GM19324 (cell line): ENCODE data around the gene SSC5D.
A peak's percentile ranks its signal among the peaks of the same experiment; 100 is the strongest.

Experiments
- ATAC-seq: cut with Tn5 transposase; IDR thresholded peaks from one replicate; pipeline ENCODE4 v1.9.1; 2021; ENCODE audit warnings: mild to moderate bottlenecking, moderate library complexity; ENCODE audit not compliant: unreplicated experiment, low FRiP score

The SSC5D gene

GRCh38 chr19:55472463-55472862 is 15.8 kb upstream of the SSC5D start:
- no peak for ATAC-seq

- no peak for ATAC-seq
These were observed 14.8 kb upstream of the SSC5D start for GRCh38 chr19:55473225-55474012.

GRCh38 chr19:55474269-55475265 is 13.7 kb upstream of the SSC5D start:
- no peak for ATAC-seq

- peak; percentile 97 for ATAC-seq
These were observed 12.0 kb upstream of the SSC5D start, which contains the start of gene ZNF628 for GRCh38 chr19:55476100-55476775. ZNF628 (plus strand) TSS chr19:55476617; CDS start chr19:55479911, 3,294 bp downstream.

GRCh38 chr19:55477905-55478304 is 10.3 kb upstream of the SSC5D start:
- ATAC-seq = no peak

- no peak for ATAC-seq
These were observed 9.9 kb upstream of the SSC5D start for GRCh38 chr19:55478364-55478763.

- no peak for ATAC-seq
These were observed 9.2 kb upstream of the SSC5D start for GRCh38 chr19:55479045-55479444.

- no peak for ATAC-seq
These were observed 8.6 kb upstream of the SSC5D start for GRCh38 chr19:55479451-55480230.

GRCh38 chr19:55481148-55481793 is 7.0 kb upstream of the SSC5D start:
- ATAC-seq = no peak

GRCh38 chr19:55481794-55482155 is 6.5 kb upstream of the SSC5D start:
- ATAC-seq = no peak

- ATAC-seq = no peak
These were observed 5.9 kb upstream of the SSC5D start for GRCh38 chr19:55482156-55482961.

- no peak for ATAC-seq
These were observed 5.1 kb upstream of the SSC5D start for GRCh38 chr19:55482967-55483705.

- no peak for ATAC-seq
These were observed 4.3 kb upstream of the SSC5D start for GRCh38 chr19:55483706-55484592.

GRCh38 chr19:55484593-55485438 is 3.4 kb upstream of the SSC5D start, which contains the start of gene NAT14:
NAT14 (plus strand) TSS chr19:55485188; CDS start chr19:55485709, 521 bp downstream.
- ATAC-seq = no peak

GRCh38 chr19:55485439-55486011 is 2.7 kb upstream of the SSC5D start:
- ATAC-seq = no peak
